OCI-LY1 (cell line): ENCODE results near the gene DDA1.

Source experiments
- CTCF ChIP-seq: fragments of 200-600 bp; sonication (generic), shearing (Covaris generic); IDR thresholded peaks from 2 replicates; pipeline ENCODE4 v1.5.1; 2017; ENCODE audit warnings: mild to moderate bottlenecking, antibody characterized with exemption, low read length, moderate library complexity, mixed read lengths
- EZH2 ChIP-seq: fragments of 200-600 bp; sonication (generic), shearing (Covaris generic); IDR thresholded peaks from 2 replicates; pipeline ENCODE4 v1.8.0; 2017; ENCODE audit warnings: borderline replicate concordance, mixed run types, mild to moderate bottlenecking, antibody characterized with exemption, low read length, moderate library complexity, mixed read lengths

DNA sequence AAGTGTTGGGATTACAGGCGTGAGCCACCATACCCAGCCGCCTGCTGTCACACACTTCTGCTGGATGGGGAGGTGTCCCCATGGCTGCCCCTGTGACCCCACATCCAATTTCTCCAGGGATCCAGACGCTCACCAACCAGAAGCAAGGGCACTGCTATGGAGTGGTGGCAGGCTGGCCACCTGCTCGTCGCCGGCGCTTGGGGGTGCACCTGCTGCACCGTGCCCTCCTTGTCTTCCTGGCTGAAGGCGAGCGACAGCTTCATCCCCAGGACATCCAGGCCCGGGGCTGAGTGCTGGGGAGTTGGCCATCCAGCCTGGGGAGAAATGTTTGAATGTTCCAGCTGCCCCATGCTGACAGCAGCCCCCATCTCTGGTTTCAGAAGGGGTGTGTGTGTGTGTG lies 23.1 kb upstream of the DDA1 start:
- TF ChIP-seq CTCF, result no peak
- TF ChIP-seq EZH2, result no peak
